Stimulated activated CD8-positive, alpha-beta memory T cell treated with anti-CD3 and anti-CD28 coated beads, Interleukin-15, amount 100 ng/mL, for 24 hours (primary cell): ENCODE results near the gene KRT16.
"Not testable (repeated sequence)": the region's sequence is repeated elsewhere in the genome, so short reads cannot be mapped to it uniquely, and the experiment has no call there.

ENCODE experiments used
- DNase-seq: peaks from one replicate; pipeline ENCODE4 v3.0.0-alpha.2; 2020; ENCODE audit warnings: low read depth

Gene KRT16

DNA sequence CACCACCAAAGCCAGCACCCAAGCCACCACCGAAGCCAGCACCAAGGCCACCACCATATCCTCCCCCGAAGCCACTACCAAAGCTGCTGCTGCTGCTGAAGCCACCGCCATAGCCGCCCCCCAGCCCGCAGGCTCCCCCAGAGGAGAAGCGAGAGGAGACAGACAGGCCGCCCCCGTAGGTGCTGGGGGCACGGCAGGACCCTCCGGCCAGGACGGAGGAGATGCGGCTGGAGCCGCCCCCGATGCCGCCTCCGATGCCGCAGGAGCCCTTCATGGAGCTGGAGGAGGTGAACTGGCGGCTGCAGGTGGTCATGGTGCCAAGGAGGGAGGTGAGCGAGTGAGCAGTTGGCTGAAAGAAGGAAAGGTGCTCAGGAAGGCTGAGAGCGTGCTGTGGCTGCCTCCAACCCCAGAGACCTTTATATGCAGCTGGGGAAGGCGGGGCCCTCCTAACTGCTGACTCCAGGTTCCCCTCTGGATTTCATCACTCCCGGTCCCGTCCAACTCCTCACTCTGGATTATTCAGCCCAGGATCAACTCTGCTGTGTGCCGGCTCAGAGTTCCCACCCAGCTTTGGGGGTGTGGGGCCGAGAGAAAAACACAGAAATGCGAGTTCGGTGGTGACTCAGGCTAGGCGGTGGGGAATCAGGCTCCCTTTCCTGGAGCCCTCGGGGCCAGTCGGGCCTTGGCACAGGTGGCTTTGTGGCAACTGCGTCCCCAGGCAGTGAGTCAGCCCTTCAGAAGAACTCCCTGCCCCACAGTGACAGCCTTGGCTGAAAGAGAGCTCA lies at the start of gene KRT16:
Gene KRT16, minus strand, starts transcription at position 392 of the 785 bp plus-strand sequence. Its CDS starts 79 bp downstream, at position 313.
- DNase-seq, result not testable (repeated sequence)

- no peak for DNase-seq
These were observed 47.7 kb upstream of the KRT16 start for GRCh38 chr17:41660221-41660711.

DNA sequence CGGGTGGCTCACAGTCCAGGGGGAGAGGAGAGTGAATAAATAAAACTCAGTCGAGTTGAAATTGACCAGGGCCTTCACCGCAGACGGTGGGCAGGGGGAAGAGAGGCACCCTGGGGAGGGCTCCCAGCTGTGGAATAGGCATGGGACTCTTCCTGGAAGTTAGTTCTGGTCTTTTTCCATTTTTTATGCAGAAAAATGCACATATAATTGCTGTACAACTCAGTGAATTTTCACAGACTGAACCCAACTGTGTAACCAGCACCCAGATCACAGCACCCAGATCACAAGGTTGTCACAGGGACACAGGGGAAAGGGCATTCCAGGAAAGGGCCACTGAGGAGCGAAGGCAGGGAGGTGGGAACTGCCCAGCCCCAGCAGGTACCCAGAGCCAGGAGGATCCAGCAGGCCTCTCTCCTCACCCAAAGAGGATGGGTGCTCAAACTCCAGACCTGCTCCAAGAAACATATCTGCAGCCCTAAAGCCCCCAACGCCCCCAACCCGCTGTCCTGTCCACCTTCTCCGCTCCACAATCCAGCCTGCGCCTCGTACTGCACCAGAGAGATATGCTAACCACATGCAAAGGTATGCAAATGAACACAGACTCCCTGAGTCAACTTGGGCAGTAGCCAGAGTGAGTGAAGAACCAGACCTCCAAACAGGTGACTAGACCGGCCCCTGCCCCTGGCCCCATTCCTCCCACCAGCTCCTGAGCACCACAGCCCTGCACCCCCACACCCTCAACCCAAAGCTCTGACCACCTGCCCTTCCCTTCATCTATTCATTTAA lies 47.1 kb upstream of the KRT16 start:
- no peak for DNase-seq

DNA sequence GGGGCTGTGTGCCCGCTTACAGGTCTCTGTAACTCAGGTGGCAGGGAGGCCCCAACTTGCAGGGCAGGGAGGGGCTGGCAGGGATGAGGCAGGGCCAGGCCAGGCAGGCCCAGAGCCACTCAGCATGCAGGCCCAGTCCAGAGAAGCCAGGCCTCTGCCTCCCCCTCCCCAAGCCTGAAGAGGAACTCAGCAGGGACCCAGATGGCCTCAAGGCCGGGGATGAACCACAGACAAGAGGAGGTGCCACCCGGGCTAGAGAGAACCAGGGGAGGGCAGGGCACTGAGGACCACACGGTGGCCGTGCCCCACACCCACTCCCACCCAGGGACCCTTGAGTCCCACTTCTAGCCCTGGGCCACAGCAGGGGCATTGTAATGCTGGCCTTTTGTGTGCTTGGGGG lies 46.3 kb upstream of the KRT16 start:
- no peak for DNase-seq

DNA sequence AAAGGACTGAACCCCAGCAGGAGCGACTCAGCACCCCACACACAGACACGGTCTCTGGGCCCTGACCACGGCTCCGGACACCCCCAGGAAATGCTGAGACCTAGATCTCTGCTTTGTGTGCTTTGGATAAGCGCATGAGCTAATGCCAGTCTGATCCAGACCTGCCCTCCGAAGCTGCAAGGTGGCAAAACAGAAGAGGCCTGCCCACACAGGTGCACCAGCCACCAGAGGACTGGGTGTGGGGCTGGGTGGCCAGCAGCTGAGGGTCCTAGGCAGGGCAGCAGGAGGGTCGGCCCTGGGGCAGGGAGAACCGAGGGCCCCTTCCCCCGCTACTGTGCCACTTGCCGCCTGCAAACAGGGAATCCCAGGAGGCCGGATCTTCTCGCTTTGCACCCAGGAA lies 45.4 kb upstream of the KRT16 start:
- no peak for DNase-seq

GRCh38 chr17:41657176-41657754 lies 44.7 kb upstream of the KRT16 start:
- DNase-seq, result no peak

DNA sequence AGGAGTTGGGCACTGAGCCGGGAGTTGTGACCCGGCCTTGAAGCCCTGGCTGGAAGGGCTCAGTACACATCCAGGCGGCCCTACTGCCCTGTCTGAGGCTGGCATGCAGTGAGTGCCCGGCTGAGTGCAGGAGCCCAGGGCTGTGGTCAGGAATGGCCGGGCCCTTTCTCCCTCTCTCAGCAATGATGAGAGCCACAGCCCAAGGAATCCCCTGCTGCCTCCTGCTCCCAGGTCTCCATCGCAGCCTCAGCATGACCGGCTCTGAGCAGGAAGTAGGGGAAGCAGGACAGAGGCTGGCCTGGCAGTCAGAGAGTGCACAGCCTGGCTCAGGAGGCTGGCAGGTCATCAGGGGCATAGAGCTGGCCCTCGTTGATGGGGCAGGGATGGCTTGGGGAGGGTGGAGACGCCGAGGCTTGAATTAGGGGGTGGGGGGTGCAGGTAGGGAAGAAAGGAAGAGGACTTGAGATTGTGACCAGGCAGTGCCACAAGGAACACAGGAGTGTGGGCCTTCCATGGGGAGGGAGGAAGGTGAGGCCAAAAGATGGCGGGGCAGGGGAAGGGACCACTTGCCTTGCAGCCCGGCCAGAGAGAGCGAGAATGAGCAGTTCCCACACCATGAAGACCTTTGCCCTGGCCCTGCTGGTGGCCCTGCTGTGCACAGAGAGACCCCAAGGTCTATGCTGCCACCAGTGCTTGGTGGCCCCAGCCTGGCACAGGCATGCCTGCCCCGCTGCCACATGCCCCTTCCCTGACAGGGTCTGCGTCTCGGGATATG lies 43.9 kb upstream of the KRT16 start:
- DNase-seq, result no peak

- no peak for DNase-seq
These were observed 43.1 kb upstream of the KRT16 start for GRCh38 chr17:41655611-41656111.

DNA sequence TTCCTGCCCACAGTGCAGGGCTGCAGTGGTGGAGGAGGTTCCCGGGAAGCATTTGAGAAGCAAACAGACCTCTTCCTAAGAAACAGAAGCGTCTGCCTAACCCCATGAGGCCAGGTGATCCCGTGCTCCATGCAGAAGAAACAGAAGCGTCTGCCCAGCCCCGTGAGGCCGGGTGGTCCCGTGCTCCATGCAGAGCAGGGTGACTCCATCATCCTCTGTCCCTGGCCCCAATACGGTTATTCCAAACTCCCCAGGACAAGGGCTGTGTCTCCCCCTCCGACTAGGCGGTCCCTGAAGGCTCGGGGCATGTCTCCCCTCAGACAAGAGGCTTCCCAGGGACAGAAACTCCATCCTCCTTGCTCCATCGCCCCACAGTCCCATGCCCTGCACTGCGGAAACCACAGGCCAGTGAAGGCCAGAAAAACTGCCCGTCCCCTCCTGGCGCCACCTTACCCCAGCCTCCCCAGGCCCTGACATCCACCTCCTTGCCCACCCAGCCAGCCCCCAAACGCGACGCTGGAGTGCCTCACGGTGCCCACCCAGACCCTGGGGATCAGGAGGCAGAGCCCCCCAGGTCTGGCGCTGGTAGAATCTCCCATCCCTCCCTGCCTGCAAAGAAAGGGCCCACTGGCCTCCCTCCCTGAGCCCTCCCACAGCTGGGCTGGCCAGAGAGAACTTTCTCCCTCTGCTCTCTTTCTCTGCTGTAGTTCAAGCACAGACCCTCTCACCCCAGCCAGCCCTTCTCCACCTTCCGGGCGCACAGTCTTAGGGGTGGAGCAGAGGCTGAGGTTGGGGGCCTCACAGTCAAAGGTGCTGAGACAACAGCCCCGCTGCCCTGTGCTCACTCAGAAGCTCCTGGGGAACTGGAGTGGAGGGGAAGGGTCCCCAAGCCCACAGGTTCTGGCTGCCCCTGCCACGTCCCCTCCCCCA lies 42.4 kb upstream of the KRT16 start:
- no peak for DNase-seq

DNA sequence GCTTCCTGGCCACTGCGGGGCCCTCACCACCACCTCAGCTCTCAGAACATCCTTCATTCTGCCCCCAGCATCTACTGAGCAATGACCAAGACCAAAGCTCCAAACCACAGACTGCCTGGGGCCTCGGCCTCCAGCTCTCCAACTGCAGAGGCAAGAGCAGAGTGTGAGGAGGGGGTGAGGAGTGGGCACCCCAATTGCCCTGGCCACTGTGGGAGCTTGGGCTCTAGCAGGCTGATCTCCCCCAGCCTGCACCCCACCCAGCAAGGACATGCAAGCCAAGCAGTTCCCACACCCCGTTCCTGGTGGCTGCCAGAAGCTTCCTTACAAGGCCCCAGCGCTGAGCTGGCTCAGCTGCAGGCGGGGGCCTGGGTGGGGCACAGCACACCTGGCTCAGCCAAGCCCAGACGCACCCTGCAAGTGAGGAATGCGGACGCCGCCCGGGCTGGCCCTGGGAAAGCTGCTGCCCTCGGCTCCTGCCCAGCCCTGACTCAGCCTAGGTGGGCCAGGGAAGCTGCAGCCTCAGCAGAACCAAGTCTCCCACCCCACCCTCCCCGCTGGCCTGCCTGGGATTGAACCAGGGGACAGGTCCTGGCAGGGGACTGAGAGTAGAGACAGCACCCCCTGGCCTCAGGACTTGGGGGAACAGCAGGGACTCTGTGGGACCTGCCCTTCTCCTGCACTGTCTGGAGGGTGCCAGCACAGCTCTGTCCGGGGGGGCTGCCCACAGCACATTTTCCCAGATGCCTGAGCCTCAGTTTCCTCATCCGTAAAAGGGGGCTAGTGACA lies 41.5 kb upstream of the KRT16 start:
- DNase-seq, result no peak

GRCh38 chr17:41653421-41653820 lies 40.9 kb upstream of the KRT16 start:
- no peak for DNase-seq

DNA sequence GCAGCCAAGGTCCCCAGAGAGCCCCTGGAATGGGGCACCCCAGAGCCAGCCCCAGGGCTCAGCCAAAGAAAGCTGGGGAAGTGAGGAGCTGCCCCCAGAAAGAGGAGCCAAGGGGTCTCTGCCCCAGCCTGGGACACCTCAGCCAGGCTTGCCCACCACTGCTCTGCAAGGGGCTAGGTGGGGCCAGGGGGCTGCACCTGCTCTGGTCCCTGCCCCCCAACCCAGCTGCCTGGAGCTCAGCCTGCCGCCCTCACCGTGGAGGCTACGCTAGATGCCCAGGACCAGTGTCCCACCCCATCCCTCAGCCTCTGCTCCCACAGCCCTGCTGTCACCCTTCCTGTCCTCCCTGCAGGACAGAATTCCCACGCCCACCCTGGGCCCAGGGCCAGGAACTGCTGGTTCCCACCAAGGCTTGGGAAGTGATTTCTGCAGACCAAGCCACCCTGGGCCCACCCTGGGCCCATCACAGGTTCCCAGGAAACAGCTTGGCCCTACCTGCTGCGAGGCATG lies 39.9 kb upstream of the KRT16 start:
- DNase-seq, result no peak

- no peak for DNase-seq
These were observed 39.3 kb upstream of the KRT16 start for GRCh38 chr17:41651625-41652460.

- no peak for DNase-seq
These were observed 38.4 kb upstream of the KRT16 start for GRCh38 chr17:41650794-41651624.

DNA sequence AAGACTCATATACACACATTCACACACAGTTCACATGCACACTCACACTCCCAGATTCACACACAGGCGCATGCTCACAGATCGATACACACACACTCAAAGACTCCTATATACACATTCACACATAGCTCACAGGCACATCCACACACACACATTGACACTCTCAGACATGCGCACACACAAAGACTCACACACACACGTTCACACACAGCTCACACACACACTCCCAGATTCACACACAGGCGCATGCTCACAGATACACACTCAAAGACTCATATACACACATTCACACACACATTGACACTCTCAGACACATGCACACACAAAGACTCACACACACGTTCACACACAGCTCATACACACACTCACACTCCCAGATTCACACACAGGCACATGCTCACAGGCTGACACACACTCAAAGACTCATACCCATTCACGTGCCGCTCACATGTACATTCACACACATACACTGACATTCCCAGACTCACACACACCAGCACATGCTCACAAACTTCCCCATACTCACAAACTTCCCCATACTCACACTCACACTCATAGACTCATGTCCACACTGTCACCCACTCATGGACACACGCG lies 37.5 kb upstream of the KRT16 start:
- DNase-seq, result no peak

DNA sequence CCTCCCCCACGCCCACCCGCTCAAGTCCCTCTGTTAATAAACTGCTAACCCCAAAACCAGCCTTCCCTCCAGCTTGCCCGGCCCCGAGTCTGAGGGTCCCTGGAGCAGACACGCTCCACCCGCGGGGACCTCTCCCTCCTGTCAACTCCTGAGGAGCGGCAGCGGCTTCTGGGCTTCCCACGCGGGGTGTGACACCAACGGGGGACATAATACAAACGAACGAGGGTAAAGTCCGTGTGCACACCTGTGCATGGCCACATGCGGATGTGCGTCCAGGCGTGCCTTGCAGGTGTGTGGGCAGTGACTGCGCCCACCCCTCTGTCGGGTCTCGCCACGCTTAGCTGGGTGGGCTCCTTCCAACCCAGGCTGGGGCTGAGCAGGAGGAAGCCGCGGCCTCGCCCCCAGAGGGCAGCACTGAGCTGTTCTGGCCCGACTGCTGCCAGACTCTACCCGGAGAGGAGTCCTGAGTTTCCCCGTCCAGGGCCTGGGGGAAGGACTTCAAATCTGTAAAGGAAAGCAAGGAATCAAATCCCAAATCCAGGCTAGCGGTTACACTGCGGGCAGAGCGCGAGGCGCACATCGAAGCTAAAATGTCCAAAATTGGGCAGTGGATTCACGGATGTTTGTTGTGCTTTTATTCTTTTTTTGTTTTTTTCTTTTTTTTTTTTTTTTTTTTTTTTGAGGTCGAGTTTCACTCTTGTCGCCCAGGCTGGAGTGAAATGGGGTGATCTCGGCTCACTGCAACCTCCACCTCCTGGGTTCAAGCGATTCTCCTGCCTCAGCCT lies 36.0 kb upstream of the KRT16 start:
- DNase-seq, result peak; percentile 76
